Measurements from ENCODE around the gene NMD3. TPM values are rescaled to one million over a fixed set of nuclear protein-coding genes. Genes with fewer than 3 reads are reported as not detected.
A peak's percentile ranks its signal among the peaks of the same experiment; 100 is the strongest.

NMD3 gene
- polyA plus RNA-seq, 3 donors, result 16.8 to 30.0 (median 20.7) TPM

DNA sequence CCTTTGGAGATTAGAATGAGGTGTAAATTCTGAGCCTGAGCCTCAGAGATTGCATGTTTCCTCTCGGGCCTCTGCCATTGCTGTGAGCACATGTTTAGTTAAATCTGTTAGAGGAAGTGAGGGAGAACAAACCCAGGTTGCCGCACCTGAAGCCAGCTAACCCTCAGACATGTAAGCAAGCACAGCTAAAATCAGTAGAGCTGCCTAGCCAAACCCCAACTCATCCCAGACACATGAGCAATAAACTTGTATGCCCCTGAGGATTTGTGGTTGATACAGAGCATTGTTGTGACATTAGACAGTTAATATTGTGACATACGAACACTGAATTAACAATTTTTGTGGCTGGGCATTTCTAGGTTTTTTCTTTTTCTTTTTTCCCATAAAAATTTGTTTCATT, 41.9 kb downstream of the NMD3 start:
- H3K36me3 Mint-ChIP-seq, result peaks cover 28 to 39% of the 10 kb centered on the region in 2 donors
- Histone ChIP-seq H3K9ac (ENCODE audit: insufficient read depth, low read length, poor library complexity, severe bottlenecking) (no peak overlapping the region), H3K9me3 (replicated peaks in 1 of 2; ENCODE audit: control insufficient read depth in 1 of 2, insufficient read depth in 1 of 2, low read length in 2 of 2) (peaks cover 6 to 8% of the 10 kb centered on the region in 2 donors), H4K20me1 (ENCODE audit: insufficient read depth, low read length) (no peaks in the 10 kb centered on the region), H3K36me3 (replicated peaks in 1 of 2; ENCODE audit: control insufficient read depth in 1 of 2, insufficient read depth in 2 of 2, low read length in 2 of 2) (peaks cover 1 to 17% of the 10 kb centered on the region in 2 donors), H3K27me3 (ENCODE audit: control insufficient read depth in 2 of 2, insufficient read depth in 2 of 2, low read length in 2 of 2) (no peaks in the 10 kb centered on the region), H3K4me2 (replicated peaks; ENCODE audit: extremely low read depth, low read length, poor library complexity, severe bottlenecking) (no peak overlapping the region), H3K27ac (ENCODE audit: low read depth in 1 of 2, low read length in 2 of 2) (no peak overlapping the region), H3K4me1 (ENCODE audit: control insufficient read depth in 1 of 2, insufficient read depth in 2 of 2, low read length in 2 of 2) (no peaks in the 10 kb centered on the region), H2AFZ (ENCODE audit: insufficient read depth, low read depth, low read length, poor library complexity, severe bottlenecking) (no peak overlapping the region), H3K4me3 (replicated peaks in 1 of 3; ENCODE audit: low read depth in 2 of 3, low read length in 3 of 3) (no peak overlapping the region), H3K79me2 (ENCODE audit: insufficient read depth, low read length) (no peaks in the 10 kb centered on the region)
- no peak overlapping the region for H3K4me3 Mint-ChIP-seq
- H3K9me3 Mint-ChIP-seq, result peaks cover 0 to 23% (median 11%) of the 10 kb centered on the region in 7 donors
- peak overlapping the region in 1 of 7 donors; percentile 5 for H3K27ac Mint-ChIP-seq
- H3K4me1 Mint-ChIP-seq, result peaks cover 5% of the 10 kb centered on the region
- intact Hi-C loops (cut with micrococcal nuclease), result no loop called here
- DNase-seq, result no peak
- peaks cover 0 to 2% (median 0%) of the 10 kb centered on the region in 3 donors for H3K27me3 Mint-ChIP-seq (ENCODE audit: low read depth in 3 of 3)
- no CpG with 5 or more reads among the region's 3 CpGs for whole genome bisulfite sequencing (ENCODE audit: insufficient coverage)
- TF ChIP-seq, protein P1, sequence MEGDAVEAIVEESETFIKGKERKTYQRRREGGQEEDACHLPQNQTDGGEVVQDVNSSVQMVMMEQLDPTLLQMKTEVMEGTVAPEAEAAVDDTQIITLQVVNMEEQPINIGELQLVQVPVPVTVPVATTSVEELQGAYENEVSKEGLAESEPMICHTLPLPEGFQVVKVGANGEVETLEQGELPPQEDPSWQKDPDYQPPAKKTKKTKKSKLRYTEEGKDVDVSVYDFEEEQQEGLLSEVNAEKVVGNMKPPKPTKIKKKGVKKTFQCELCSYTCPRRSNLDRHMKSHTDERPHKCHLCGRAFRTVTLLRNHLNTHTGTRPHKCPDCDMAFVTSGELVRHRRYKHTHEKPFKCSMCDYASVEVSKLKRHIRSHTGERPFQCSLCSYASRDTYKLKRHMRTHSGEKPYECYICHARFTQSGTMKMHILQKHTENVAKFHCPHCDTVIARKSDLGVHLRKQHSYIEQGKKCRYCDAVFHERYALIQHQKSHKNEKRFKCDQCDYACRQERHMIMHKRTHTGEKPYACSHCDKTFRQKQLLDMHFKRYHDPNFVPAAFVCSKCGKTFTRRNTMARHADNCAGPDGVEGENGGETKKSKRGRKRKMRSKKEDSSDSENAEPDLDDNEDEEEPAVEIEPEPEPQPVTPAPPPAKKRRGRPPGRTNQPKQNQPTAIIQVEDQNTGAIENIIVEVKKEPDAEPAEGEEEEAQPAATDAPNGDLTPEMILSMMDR (IDR thresholded peaks at IDR 0.05), result no peak

DNA sequence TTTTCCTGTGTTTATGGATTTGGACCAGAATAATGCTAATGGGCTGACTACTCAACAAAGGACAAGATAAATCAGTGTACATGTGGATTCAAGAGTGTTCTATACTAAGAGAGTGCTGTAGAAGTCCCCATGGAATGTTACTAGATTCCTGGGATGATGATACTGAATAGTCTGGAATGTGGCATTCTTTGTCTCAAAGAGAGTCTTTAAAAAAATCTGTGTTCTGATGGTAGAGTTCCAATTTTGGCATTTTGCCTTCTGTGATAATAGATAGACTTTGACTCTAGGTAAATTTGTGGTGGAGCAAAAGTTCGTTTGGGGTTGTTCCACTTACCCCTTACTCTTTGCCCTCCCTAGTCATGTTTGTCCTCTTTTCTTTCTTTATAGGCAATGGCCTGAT, 43.7 kb downstream of the NMD3 start:
- peaks cover 5% of the 10 kb centered on the region for H3K4me1 Mint-ChIP-seq
- intact Hi-C loops (cut with micrococcal nuclease), result no loop called here
- H3K4me1 ChIP-seq (ENCODE audit: control insufficient read depth in 1 of 2, insufficient read depth in 2 of 2, low read length in 2 of 2), result no peaks in the 10 kb centered on the region
- H3K27ac ChIP-seq (ENCODE audit: low read depth in 1 of 2, low read length in 2 of 2), result no peak overlapping the region
- TF ChIP-seq, protein P1 (IDR thresholded peaks at IDR 0.05), result no peak
- no peak overlapping the region for H2AFZ ChIP-seq (ENCODE audit: insufficient read depth, low read depth, low read length, poor library complexity, severe bottlenecking)
- H4K20me1 ChIP-seq (ENCODE audit: insufficient read depth, low read length), result no peaks in the 10 kb centered on the region
- H3K4me2 ChIP-seq (replicated peaks; ENCODE audit: extremely low read depth, low read length, poor library complexity, severe bottlenecking), result no peak overlapping the region
- H3K27ac Mint-ChIP-seq, result no peak overlapping the region
- peaks cover 0 to 23% (median 11%) of the 10 kb centered on the region in 7 donors for H3K9me3 Mint-ChIP-seq
- H3K36me3 Mint-ChIP-seq, result peaks cover 24 to 36% of the 10 kb centered on the region in 2 donors
- H3K4me3 ChIP-seq (replicated peaks in 1 of 3; ENCODE audit: low read depth in 2 of 3, low read length in 3 of 3), result no peak overlapping the region
- H3K79me2 ChIP-seq (ENCODE audit: insufficient read depth, low read length), result no peaks in the 10 kb centered on the region
- no CpG with 5 or more reads among the region's 1 CpG for WGBS (ENCODE audit: insufficient coverage)
- no peaks in the 10 kb centered on the region for H3K27me3 ChIP-seq (ENCODE audit: control insufficient read depth in 2 of 2, insufficient read depth in 2 of 2, low read length in 2 of 2)
- peaks cover 6 to 8% of the 10 kb centered on the region in 2 donors for H3K9me3 ChIP-seq (replicated peaks in 1 of 2; ENCODE audit: control insufficient read depth in 1 of 2, insufficient read depth in 1 of 2, low read length in 2 of 2)
- no peak for DNase-seq
- peaks cover 0 to 10% of the 10 kb centered on the region in 2 donors for H3K36me3 ChIP-seq (replicated peaks in 1 of 2; ENCODE audit: control insufficient read depth in 1 of 2, insufficient read depth in 2 of 2, low read length in 2 of 2)
- H3K4me3 Mint-ChIP-seq, result no peak overlapping the region
- H3K9ac ChIP-seq (ENCODE audit: insufficient read depth, low read length, poor library complexity, severe bottlenecking), result no peak overlapping the region
- H3K27me3 Mint-ChIP-seq (ENCODE audit: low read depth in 3 of 3), result no peaks in the 10 kb centered on the region

All from CD14-positive monocyte (primary cell).